Measurements from ENCODE around the gene CHST11. TPM values are rescaled to one million over a fixed set of nuclear protein-coding genes. Genes with fewer than 3 reads are reported as not detected.

CHST11 gene
- total RNA-seq, 2 experiments from 2014 or later: 39.3 to 45.3 TPM

GRCh38 chr12:104510873-104511440 lies 54.2 kb downstream of the CHST11 start:
- intact Hi-C loops (cut with micrococcal nuclease): no loop called here
- Mint-ChIP-seq H3K36me3 (ENCODE audit: low read depth) (peaks cover 7% of the 10 kb centered on the region), H3K27me3 (ENCODE audit: low read depth) (no peaks in the 10 kb centered on the region), H3K27ac (no peak overlapping the region), H3K4me1 (ENCODE audit: low read depth) (peaks cover 38% of the 10 kb centered on the region), H3K9me3 (peaks cover 5% of the 10 kb centered on the region), H3K4me3 (no peak overlapping the region)
- DNase-seq: no peak
- CTCF ChIA-PET: no interaction called here

- H3K27ac Mint-ChIP-seq: no peak overlapping the region
- H3K4me3 Mint-ChIP-seq: no peak overlapping the region
- CTCF ChIA-PET: interaction anchor here (0.6 kb wide), 1 partner anchor 140 kb away, joined by 3 read pairs; no protein-coding TSS in a partner anchor
- DNase-seq: no peak
- peaks cover 40% of the 10 kb centered on the region for H3K4me1 Mint-ChIP-seq (ENCODE audit: low read depth)
- H3K9me3 Mint-ChIP-seq: peaks cover 5% of the 10 kb centered on the region
- intact Hi-C loops (cut with micrococcal nuclease): no loop called here
- peaks cover 6% of the 10 kb centered on the region for H3K36me3 Mint-ChIP-seq (ENCODE audit: low read depth)
- H3K27me3 Mint-ChIP-seq (ENCODE audit: low read depth): no peaks in the 10 kb centered on the region
Observed at GRCh38 chr12:104513681-104514080, 56.9 kb downstream of the CHST11 start.

- intact Hi-C loops (cut with micrococcal nuclease): no loop called here
- Mint-ChIP-seq H3K27me3 (ENCODE audit: low read depth) (no peaks in the 10 kb centered on the region), H3K4me1 (ENCODE audit: low read depth) (peaks cover 39% of the 10 kb centered on the region), H3K27ac (no peak overlapping the region), H3K4me3 (no peak overlapping the region), H3K9me3 (no peaks in the 10 kb centered on the region), H3K36me3 (ENCODE audit: low read depth) (peaks cover under 1% of the 10 kb centered on the region)
- CTCF ChIA-PET: interaction anchor here (0.6 kb wide), 1 partner anchor 140 kb away, joined by 3 read pairs; no protein-coding TSS in a partner anchor
- DNase-seq: no peak
Observed at GRCh38 chr12:104514092-104514810, 57.5 kb downstream of the CHST11 start.

GRCh38 chr12:104515899-104516298 lies 59.2 kb downstream of the CHST11 start:
- intact Hi-C loops (cut with micrococcal nuclease): no loop called here
- H3K36me3 Mint-ChIP-seq (ENCODE audit: low read depth): no peaks in the 10 kb centered on the region
- H3K9me3 Mint-ChIP-seq: no peaks in the 10 kb centered on the region
- no peak overlapping the region for H3K4me3 Mint-ChIP-seq
- H3K4me1 Mint-ChIP-seq (ENCODE audit: low read depth): peaks cover 33% of the 10 kb centered on the region
- H3K27me3 Mint-ChIP-seq (ENCODE audit: low read depth): no peaks in the 10 kb centered on the region
- no peak overlapping the region for H3K27ac Mint-ChIP-seq
- CTCF ChIA-PET: interaction anchor here (1.1 to 1.5 kb wide), 2 partner anchors 9 to 41 kb away, joined by 3 read pairs; no protein-coding TSS in a partner anchor
- no peak for DNase-seq

- no peaks in the 10 kb centered on the region for H3K36me3 Mint-ChIP-seq (ENCODE audit: low read depth)
- H3K27me3 Mint-ChIP-seq (ENCODE audit: low read depth): no peaks in the 10 kb centered on the region
- no peak overlapping the region for H3K27ac Mint-ChIP-seq
- no peaks in the 10 kb centered on the region for H3K9me3 Mint-ChIP-seq
- intact Hi-C loops (cut with micrococcal nuclease): no loop called here
- peaks cover 28% of the 10 kb centered on the region for H3K4me1 Mint-ChIP-seq (ENCODE audit: low read depth)
- no peak for DNase-seq
- no peak overlapping the region for H3K4me3 Mint-ChIP-seq
- CTCF ChIA-PET: interaction anchor here (0.8 to 1.3 kb wide), 2 partner anchors 11 to 135 kb away, joined by 3 to 7 read pairs; no protein-coding TSS in a partner anchor
Observed at GRCh38 chr12:104516821-104517220, 60.1 kb downstream of the CHST11 start.

GRCh38 chr12:104517880-104518279 lies 61.1 kb downstream of the CHST11 start:
- Mint-ChIP-seq H3K9me3 (no peaks in the 10 kb centered on the region), H3K36me3 (ENCODE audit: low read depth) (no peaks in the 10 kb centered on the region), H3K4me1 (ENCODE audit: low read depth) (peaks cover 32% of the 10 kb centered on the region), H3K27ac (no peak overlapping the region), H3K4me3 (no peak overlapping the region), H3K27me3 (ENCODE audit: low read depth) (no peaks in the 10 kb centered on the region)
- intact Hi-C loops (cut with micrococcal nuclease): no loop called here
- DNase-seq: no peak
- CTCF ChIA-PET: interaction anchor here (0.7 to 1.3 kb wide), 2 partner anchors 136 to 166 kb away, joined by 3 to 7 read pairs; no protein-coding TSS in a partner anchor

GRCh38 chr12:104519190-104520019 lies 62.7 kb downstream of the CHST11 start:
- peak; percentile 16 for DNase-seq
- Mint-ChIP-seq H3K27me3 (ENCODE audit: low read depth) (no peaks in the 10 kb centered on the region), H3K4me3 (no peak overlapping the region), H3K4me1 (ENCODE audit: low read depth) (peaks cover 44% of the 10 kb centered on the region), H3K27ac (no peak overlapping the region), H3K9me3 (no peaks in the 10 kb centered on the region), H3K36me3 (ENCODE audit: low read depth) (no peaks in the 10 kb centered on the region)
- intact Hi-C loops (cut with micrococcal nuclease): no loop called here
- CTCF ChIA-PET: no interaction called here

- Mint-ChIP-seq H3K27me3 (ENCODE audit: low read depth) (no peaks in the 10 kb centered on the region), H3K9me3 (no peaks in the 10 kb centered on the region), H3K27ac (no peak overlapping the region), H3K4me1 (ENCODE audit: low read depth) (peaks cover 48% of the 10 kb centered on the region), H3K36me3 (ENCODE audit: low read depth) (no peaks in the 10 kb centered on the region), H3K4me3 (no peak overlapping the region)
- CTCF ChIA-PET: no interaction called here
- intact Hi-C loops (cut with micrococcal nuclease): no loop called here
- no peak for DNase-seq
Observed at GRCh38 chr12:104520242-104520900, 63.6 kb downstream of the CHST11 start.

- peaks cover 46% of the 10 kb centered on the region for H3K4me1 Mint-ChIP-seq (ENCODE audit: low read depth)
- CTCF ChIA-PET: no interaction called here
- H3K4me3 Mint-ChIP-seq: no peak overlapping the region
- intact Hi-C loops (cut with micrococcal nuclease): no loop called here
- H3K27me3 Mint-ChIP-seq (ENCODE audit: low read depth): no peaks in the 10 kb centered on the region
- no peaks in the 10 kb centered on the region for H3K9me3 Mint-ChIP-seq
- H3K36me3 Mint-ChIP-seq (ENCODE audit: low read depth): no peaks in the 10 kb centered on the region
- DNase-seq: no peak
- no peak overlapping the region for H3K27ac Mint-ChIP-seq
Observed at GRCh38 chr12:104521731-104522130, 65.0 kb downstream of the CHST11 start.

- peaks cover 3% of the 10 kb centered on the region for H3K36me3 Mint-ChIP-seq (ENCODE audit: low read depth)
- intact Hi-C loops (cut with micrococcal nuclease): no loop called here
- no peak overlapping the region for H3K4me3 Mint-ChIP-seq
- DNase-seq: no peak
- H3K4me1 Mint-ChIP-seq (ENCODE audit: low read depth): peaks cover 50% of the 10 kb centered on the region
- CTCF ChIA-PET: no interaction called here
- H3K9me3 Mint-ChIP-seq: no peaks in the 10 kb centered on the region
- H3K27me3 Mint-ChIP-seq (ENCODE audit: low read depth): no peaks in the 10 kb centered on the region
- no peak overlapping the region for H3K27ac Mint-ChIP-seq
Observed at GRCh38 chr12:104522985-104523722, 66.4 kb downstream of the CHST11 start.

- no peak overlapping the region for H3K27ac Mint-ChIP-seq
- no peaks in the 10 kb centered on the region for H3K27me3 Mint-ChIP-seq (ENCODE audit: low read depth)
- H3K36me3 Mint-ChIP-seq (ENCODE audit: low read depth): peaks cover 3% of the 10 kb centered on the region
- no peak for DNase-seq
- H3K4me1 Mint-ChIP-seq (ENCODE audit: low read depth): peaks cover 41% of the 10 kb centered on the region
- no peaks in the 10 kb centered on the region for H3K9me3 Mint-ChIP-seq
- intact Hi-C loops (cut with micrococcal nuclease): no loop called here
- no peak overlapping the region for H3K4me3 Mint-ChIP-seq
- CTCF ChIA-PET: no interaction called here
Observed at GRCh38 chr12:104524034-104524832, 67.5 kb downstream of the CHST11 start.
